HepG2 (cell line): ENCODE data around the gene OARD1. TPM values are rescaled to one million over a fixed set of nuclear protein-coding genes. Genes with fewer than 3 reads are reported as not detected.

Experiments used
- AHDC1 ChIP-seq: sonication (generic); formaldehyde crosslinking; IDR thresholded peaks from 2 replicates; pipeline ENCODE4 v1.5.1; 2020; ENCODE audit warnings: mild to moderate bottlenecking, missing genetic modification reagents, borderline replicate concordance
- DMTF1 ChIP-seq: sonication (generic); formaldehyde crosslinking; IDR thresholded peaks from 2 replicates; pipeline ENCODE4 v1.4.0; 2020; ENCODE audit warnings: mild to moderate bottlenecking, missing genetic modification reagents
- HMG20B ChIP-seq: conservative IDR thresholded peaks from 2 replicates; pipeline ENCODE4 v1.6.1; 2016; ENCODE audit warnings: missing genetic modification reagents, missing compliant biosample characterization
- KDM4B ChIP-seq: sonication (generic); formaldehyde crosslinking; IDR thresholded peaks from 2 replicates; pipeline ENCODE4 v1.4.0; 2020; ENCODE audit warnings: missing genetic modification reagents
- MAFG ChIP-seq: sonication (generic); formaldehyde crosslinking; IDR thresholded peaks from 2 replicates; pipeline ENCODE4 v1.5.1; 2020; ENCODE audit warnings: mild to moderate bottlenecking, missing genetic modification reagents
- RARA ChIP-seq: IDR thresholded peaks from 2 replicates; pipeline ENCODE4 v1.6.1; 2016; ENCODE audit warnings: missing genetic modification reagents, missing compliant biosample characterization
- TEAD3 ChIP-seq: optimal IDR thresholded peaks from 2 replicates; pipeline ENCODE3; 2016; ENCODE audit warnings: borderline replicate concordance
- ZNF691 ChIP-seq: sonication (generic); formaldehyde crosslinking; IDR thresholded peaks from 2 replicates; pipeline ENCODE4 v1.4.0; 2020; ENCODE audit warnings: missing genetic modification reagents, low read depth, mild to moderate bottlenecking, borderline replicate concordance
- ZSCAN21 ChIP-seq: sonication (generic); formaldehyde crosslinking; IDR thresholded peaks from 2 replicates; pipeline ENCODE4 v1.8.0; 2022; ENCODE audit warnings: mild to moderate bottlenecking, missing genetic modification reagents, moderate library complexity, borderline replicate concordance
- polyA plus RNA-seq, 8 experiments: library from polyadenylated mRNA; depleted of rRNA in 3 of 8; stranded (reverse) in 7 of 8; unstranded in 1 of 8; fragments of >200 nt; fragmentation: Illumina TruSeq in 4 of 8; extraction: Trizol in 4 of 8; gene quantifications; 2 replicates each; pipeline versions ENCODE4 v1.2.1 to v1.2.3, GENCODE V29; 2011 to 2016; ENCODE audit warnings: low read depth in 4 of 8, missing spikeins in 1 of 8, mixed read lengths in 1 of 8; ENCODE audit not compliant: insufficient read depth in 1 of 8
- total RNA-seq, 5 experiments: library from RNA; depleted of rRNA; stranded (reverse); fragments of >200 nt; fragmentation: Illumina TruSeq; extraction: Trizol; gene quantifications; 2 replicates each; pipeline ENCODE4 v1.2.3, GENCODE V29; 2016; ENCODE audit warnings: low read depth in 1 of 5
- TF ChIP-seq, protein P1 (sequence below): sonication (generic); formaldehyde crosslinking; IDR thresholded peaks from 2 replicates; pipeline ENCODE4 v1.4.0; 2020; ENCODE audit warnings: low read depth, mild to moderate bottlenecking, missing genetic modification reagents
- TF ChIP-seq, protein P2 (sequence below): sonication (generic); formaldehyde crosslinking; IDR thresholded peaks from 2 replicates; pipeline ENCODE4 v1.5.0; 2020; ENCODE audit warnings: missing genetic modification reagents
- TF ChIP-seq, protein P3 (sequence below): IDR thresholded peaks from 2 replicates; pipeline ENCODE4 v1.6.1; 2012; ENCODE audit warnings: low read depth, low read length, improper control_type of control experiment

Gene OARD1
- total and polyA plus RNA-seq, 2 of the 13 experiments (the other 11 are each of a cell fraction or from before 2014, with no cell fraction given) = 18.4 to 49.0 TPM

- TF ChIP-seq ZNF691 (no peak), DMTF1 (CRISPR knock-in tag) (no peak), HMG20B (CRISPR knock-in tag) (no peak; the same call in 1 of the 2 replicates), TEAD3 (CRISPR knock-in tag) (peak; percentile 95), KDM4B (CRISPR knock-in tag) (no peak), AHDC1 (CRISPR knock-in tag) (0 out of 2 replicates have a peak, but pooled peaks have one; percentile 48), ZSCAN21 (CRISPR knock-in tag) (peak; percentile 86; the same call in 1 of the 2 replicates), MAFG (CRISPR knock-in tag) (no peak), RARA (no peak)
- TF ChIP-seq, protein P1, sequence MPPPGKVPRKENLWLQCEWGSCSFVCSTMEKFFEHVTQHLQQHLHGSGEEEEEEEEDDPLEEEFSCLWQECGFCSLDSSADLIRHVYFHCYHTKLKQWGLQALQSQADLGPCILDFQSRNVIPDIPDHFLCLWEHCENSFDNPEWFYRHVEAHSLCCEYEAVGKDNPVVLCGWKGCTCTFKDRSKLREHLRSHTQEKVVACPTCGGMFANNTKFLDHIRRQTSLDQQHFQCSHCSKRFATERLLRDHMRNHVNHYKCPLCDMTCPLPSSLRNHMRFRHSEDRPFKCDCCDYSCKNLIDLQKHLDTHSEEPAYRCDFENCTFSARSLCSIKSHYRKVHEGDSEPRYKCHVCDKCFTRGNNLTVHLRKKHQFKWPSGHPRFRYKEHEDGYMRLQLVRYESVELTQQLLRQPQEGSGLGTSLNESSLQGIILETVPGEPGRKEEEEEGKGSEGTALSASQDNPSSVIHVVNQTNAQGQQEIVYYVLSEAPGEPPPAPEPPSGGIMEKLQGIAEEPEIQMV (CRISPR knock-in tag) = no peak; the same call in 1 of the 2 replicates
- TF ChIP-seq, protein P2, sequence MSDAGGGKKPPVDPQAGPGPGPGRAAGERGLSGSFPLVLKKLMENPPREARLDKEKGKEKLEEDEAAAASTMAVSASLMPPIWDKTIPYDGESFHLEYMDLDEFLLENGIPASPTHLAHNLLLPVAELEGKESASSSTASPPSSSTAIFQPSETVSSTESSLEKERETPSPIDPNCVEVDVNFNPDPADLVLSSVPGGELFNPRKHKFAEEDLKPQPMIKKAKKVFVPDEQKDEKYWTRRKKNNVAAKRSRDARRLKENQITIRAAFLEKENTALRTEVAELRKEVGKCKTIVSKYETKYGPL (CRISPR knock-in tag) = no peak
- TF ChIP-seq, protein P3, sequence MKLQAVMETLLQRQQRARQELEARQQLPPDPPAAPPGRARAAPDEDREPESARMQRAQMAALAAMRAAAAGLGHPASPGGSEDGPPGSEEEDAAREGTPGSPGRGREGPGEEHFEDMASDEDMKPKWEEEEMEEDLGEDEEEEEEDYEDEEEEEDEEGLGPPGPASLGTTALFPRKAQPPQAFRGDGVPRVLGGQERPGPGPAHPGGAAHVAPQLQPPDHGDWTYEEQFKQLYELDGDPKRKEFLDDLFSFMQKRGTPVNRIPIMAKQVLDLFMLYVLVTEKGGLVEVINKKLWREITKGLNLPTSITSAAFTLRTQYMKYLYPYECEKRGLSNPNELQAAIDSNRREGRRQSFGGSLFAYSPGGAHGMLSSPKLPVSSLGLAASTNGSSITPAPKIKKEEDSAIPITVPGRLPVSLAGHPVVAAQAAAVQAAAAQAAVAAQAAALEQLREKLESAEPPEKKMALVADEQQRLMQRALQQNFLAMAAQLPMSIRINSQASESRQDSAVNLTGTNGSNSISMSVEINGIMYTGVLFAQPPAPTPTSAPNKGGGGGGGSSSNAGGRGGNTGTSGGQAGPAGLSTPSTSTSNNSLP = peak; percentile 12; the same call in 1 of the 2 replicates
These were observed at the start of gene OARD1 (continued) for GRCh38 chr6:41071923-41072835.
